ENCODE data around the gene CAT. TPM values are rescaled to one million over a fixed set of nuclear protein-coding genes. Genes with fewer than 3 reads are reported as not detected.
A peak's percentile ranks its signal among the peaks of the same experiment; 100 is the strongest.

CAT gene
- total RNA-seq (10 to 100 TPM; 51.5 to 59.0 TPM), polyA plus RNA-seq (10 to 100 TPM; 69.5 to 76.0 TPM)
- long read RNA-seq, donor 1, transcript CAT-201 (13 exons, 2,302 nt), result major isoform, 227 of 259 reads
- long read RNA-seq, donor 1, partial matches to known transcripts, result 27 of 259 reads
- long read RNA-seq, donor 1, other reads (novel, unspliced or antisense), result 4 of 259 reads
- long read RNA-seq, donor 2, transcript CAT-201 (13 exons, 2,302 nt), result major isoform, 27 of 35 reads
- long read RNA-seq, donor 2, partial matches to known transcripts, result 6 of 35 reads
- long read RNA-seq, donor 2, other reads (novel, unspliced or antisense), result 2 of 35 reads

DNA sequence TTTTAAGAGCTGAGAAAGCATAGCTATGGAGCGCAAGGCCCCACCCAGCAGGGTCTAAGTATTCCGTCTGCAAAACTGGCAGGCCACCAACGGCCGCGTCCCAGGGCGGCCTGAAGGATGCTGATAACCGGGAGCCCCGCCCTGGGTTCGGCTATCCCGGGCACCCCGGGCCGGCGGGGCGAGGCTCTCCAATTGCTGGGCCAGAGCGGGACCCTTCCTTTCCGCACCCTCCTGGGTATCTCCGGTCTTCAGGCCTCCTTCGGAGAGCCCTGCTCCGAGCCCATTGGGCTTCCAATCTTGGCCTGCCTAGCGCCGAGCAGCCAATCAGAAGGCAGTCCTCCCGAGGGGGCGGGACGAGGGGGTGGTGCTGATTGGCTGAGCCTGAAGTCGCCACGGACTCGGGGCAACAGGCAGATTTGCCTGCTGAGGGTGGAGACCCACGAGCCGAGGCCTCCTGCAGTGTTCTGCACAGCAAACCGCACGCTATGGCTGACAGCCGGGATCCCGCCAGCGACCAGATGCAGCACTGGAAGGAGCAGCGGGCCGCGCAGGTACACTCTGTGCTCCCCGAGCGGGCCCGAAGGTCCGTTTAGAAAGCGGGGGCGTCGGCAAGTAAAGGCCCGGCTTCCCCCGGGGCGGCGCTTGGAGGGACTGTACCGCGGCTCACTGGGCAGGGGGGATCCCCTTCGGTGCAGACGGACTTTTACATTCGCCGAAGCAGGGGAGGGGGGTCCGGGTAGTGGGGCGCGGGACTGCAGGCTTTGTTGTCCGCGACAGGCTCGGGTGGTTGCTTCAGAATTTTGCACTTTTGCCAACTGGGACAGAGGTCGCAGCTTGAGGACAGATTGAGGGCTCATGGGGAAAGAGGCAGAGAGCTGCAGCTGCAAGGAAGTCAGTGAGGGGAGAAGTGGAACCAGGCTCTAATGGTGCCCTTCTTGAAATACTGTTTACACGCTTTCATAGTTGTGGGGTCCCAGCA, at the start of gene CAT:
CAT (plus strand) TSS at position 406 of the 979 bp plus-strand sequence; CDS start at position 486, 80 bp downstream.
- 0 to 1% methylated on average over 54 to 62 of the region's 62 CpGs for WGBS, 2 donors
- DNase-seq, result peak; percentile 98 to 99
- intact Hi-C loops (cut with DNase I), result no loop called here
- Histone ChIP-seq H3K4me3 (ENCODE audit: low read length in 2 of 2) (peak within 1 kb of the TSS; percentile 67 to 73), H3K36me3 (ENCODE audit: control insufficient read depth in 1 of 2, insufficient read depth in 2 of 2, low read length in 1 of 2) (no peaks in the 10 kb centered on the region), H3K27me3 (ENCODE audit: control insufficient read depth in 1 of 2, insufficient read depth in 2 of 2, low read length in 1 of 2) (no peaks in the 10 kb centered on the region), H3K9me3 (ENCODE audit: control insufficient read depth, low read length) (no peaks in the 10 kb centered on the region), H3K27ac (ENCODE audit: low read depth in 1 of 2, low read length in 2 of 2) (peak within 1 kb of the TSS in 1 of 2 donors; percentile 89), H3K4me1 (ENCODE audit: control insufficient read depth in 1 of 2, insufficient read depth in 2 of 2, low read length in 2 of 2) (no peaks in the 10 kb centered on the region)
- peak; percentile 99 for ATAC-seq (ENCODE audit: low FRiP score)

DNA sequence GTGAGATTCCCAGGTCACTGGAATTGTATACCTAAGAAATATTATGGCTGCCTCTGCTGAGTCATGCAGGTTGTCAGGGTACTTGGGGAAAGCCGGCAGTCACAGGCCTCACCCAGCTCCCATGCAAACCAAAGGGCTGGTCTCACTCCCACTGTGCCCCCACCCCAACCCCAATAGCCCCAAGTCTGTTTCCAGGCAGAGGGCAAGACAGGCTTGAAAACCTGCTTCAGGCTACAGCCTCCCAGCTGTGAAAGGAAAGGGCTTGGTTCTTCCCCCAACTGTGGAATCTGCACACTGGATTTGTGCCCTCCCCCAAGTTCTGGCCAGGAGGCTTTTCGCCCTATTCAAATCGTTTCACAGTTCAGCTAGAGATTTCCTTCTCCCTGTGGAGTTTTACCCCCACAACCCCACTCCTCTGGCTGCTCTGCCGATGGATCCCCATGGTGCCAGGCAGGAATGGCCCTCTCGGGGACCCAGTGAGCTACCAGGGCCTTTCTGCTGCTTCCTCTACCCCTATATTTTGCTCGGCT, 43.9 kb upstream of the CAT start:
- no peak overlapping the region for H3K27ac ChIP-seq (ENCODE audit: low read depth in 1 of 2, low read length in 2 of 2)
- no peaks in the 10 kb centered on the region for H3K36me3 ChIP-seq (ENCODE audit: control insufficient read depth in 1 of 2, insufficient read depth in 2 of 2, low read length in 1 of 2)
- intact Hi-C loops (cut with DNase I), result no loop called here
- no peak for DNase-seq
- peaks cover 0 to 2% of the 10 kb centered on the region in 2 donors for H3K4me1 ChIP-seq (ENCODE audit: control insufficient read depth in 1 of 2, insufficient read depth in 2 of 2, low read length in 2 of 2)
- no peaks in the 10 kb centered on the region for H3K27me3 ChIP-seq (ENCODE audit: control insufficient read depth in 1 of 2, insufficient read depth in 2 of 2, low read length in 1 of 2)
- no peak for ATAC-seq (ENCODE audit: low FRiP score)
- 81 to 82% methylated on average over 6 of the region's 6 CpGs for WGBS, 2 donors
- no peaks in the 10 kb centered on the region for H3K9me3 ChIP-seq (ENCODE audit: control insufficient read depth, low read length)
- H3K4me3 ChIP-seq (ENCODE audit: low read length in 2 of 2), result no peak overlapping the region

DNA sequence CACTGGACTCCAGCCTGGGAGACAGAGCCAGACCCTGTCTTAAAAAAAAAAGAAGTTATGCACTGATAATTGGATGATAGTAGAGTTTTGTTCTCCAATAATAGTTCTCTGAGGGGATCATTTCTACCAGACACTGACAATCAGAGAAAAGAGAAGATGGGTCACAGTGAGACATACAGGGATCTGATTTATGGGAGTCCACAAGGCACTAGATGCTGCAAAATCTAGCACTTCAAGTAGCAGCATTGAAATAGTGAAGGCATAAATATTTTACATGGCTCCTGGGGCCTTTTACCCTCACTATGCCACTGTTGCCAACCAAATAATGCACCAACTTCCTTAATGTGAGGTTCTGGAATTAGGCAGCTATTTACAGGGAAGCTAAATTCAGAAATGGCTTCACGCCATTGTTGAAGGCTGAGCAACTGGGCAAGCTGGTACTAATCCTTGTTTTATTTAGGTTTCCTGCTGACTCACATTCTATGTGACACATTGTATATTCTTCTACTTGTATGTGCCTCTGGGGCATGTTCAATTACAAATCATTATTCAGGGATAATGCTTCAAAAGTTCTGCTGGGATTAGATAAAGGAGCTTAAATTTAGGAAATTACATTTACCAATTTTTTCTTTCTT, 42.7 kb upstream of the CAT start:
- DNase-seq, result no peak
- Histone ChIP-seq H3K4me3 (ENCODE audit: low read length in 2 of 2) (no peak overlapping the region), H3K27ac (ENCODE audit: low read depth in 1 of 2, low read length in 2 of 2) (peak overlapping the region; percentile 36 to 67), H3K27me3 (ENCODE audit: control insufficient read depth in 1 of 2, insufficient read depth in 2 of 2, low read length in 1 of 2) (no peaks in the 10 kb centered on the region), H3K36me3 (ENCODE audit: control insufficient read depth in 1 of 2, insufficient read depth in 2 of 2, low read length in 1 of 2) (no peaks in the 10 kb centered on the region), H3K4me1 (ENCODE audit: control insufficient read depth in 1 of 2, insufficient read depth in 2 of 2, low read length in 2 of 2) (peaks cover 0 to 2% of the 10 kb centered on the region in 2 donors), H3K9me3 (ENCODE audit: control insufficient read depth, low read length) (no peaks in the 10 kb centered on the region)
- intact Hi-C loops (cut with DNase I), result no loop called here
- ATAC-seq (ENCODE audit: low FRiP score), result no peak
- 12 to 16% methylated on average over 1 of the region's 1 CpG for WGBS, 2 donors

DNA sequence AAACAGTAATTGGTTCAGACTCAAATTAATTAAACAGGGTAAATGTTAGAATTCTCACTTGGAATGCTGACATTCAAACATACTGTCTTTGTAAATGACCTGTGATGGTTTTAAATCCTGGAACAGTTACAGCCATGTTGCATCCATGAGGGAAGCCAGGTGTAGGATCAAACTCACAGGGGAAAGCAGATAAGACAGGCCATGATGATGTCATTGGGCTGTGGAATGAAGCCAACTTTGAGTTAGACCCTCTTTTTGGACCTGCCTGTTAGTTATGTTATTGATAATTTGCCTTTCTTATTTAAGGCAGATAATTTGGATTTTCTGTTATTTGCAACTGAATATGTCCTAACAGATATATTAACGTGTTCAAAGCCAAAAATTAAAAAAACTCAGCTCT, 41.6 kb upstream of the CAT start:
- DNase-seq (no peak), ATAC-seq (ENCODE audit: low FRiP score) (no peak)
- 74 to 75% methylated on average over 1 of the region's 1 CpG for WGBS, 2 donors
- intact Hi-C loops (cut with DNase I), result no loop called here
- no peak overlapping the region for H3K4me3 ChIP-seq (ENCODE audit: low read length in 2 of 2)
- H3K36me3 ChIP-seq (ENCODE audit: control insufficient read depth in 1 of 2, insufficient read depth in 2 of 2, low read length in 1 of 2), result no peaks in the 10 kb centered on the region
- no peaks in the 10 kb centered on the region for H3K27me3 ChIP-seq (ENCODE audit: control insufficient read depth in 1 of 2, insufficient read depth in 2 of 2, low read length in 1 of 2)
- H3K9me3 ChIP-seq (ENCODE audit: control insufficient read depth, low read length), result no peaks in the 10 kb centered on the region
- H3K27ac ChIP-seq (ENCODE audit: low read depth in 1 of 2, low read length in 2 of 2), result no peak overlapping the region
- H3K4me1 ChIP-seq (ENCODE audit: control insufficient read depth in 1 of 2, insufficient read depth in 2 of 2, low read length in 2 of 2), result peaks cover 0 to 2% of the 10 kb centered on the region in 2 donors

DNA sequence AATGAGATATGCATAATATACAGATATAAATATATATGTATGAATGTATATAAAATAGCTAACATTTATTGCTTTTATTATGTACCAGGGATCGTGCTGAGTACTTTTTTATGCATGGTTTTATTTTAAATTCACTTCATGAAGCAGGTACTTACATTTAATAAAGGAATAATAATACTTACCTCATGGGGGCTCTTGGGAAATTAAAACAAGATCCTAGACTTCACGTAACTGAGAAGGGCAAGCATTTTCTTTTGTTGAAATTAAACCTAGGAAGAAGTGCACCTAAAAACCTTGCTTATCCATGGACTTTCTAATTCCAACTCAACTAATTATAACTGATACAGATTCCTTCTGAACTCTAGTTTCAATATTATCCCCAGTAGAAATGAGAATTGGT, 40.9 kb upstream of the CAT start:
- WGBS, 2 donors, result 79 to 80% methylated on average over 2 of the region's 2 CpGs
- H3K9me3 ChIP-seq (ENCODE audit: control insufficient read depth, low read length), result no peaks in the 10 kb centered on the region
- no peak for ATAC-seq (ENCODE audit: low FRiP score)

GRCh38 chr11:34403431-34403830, 35.3 kb upstream of the CAT start:
- Histone ChIP-seq H3K36me3 (ENCODE audit: control insufficient read depth in 1 of 2, insufficient read depth in 2 of 2, low read length in 1 of 2) (no peaks in the 10 kb centered on the region), H3K27ac (ENCODE audit: low read depth in 1 of 2, low read length in 2 of 2) (no peak overlapping the region), H3K9me3 (ENCODE audit: control insufficient read depth, low read length) (no peaks in the 10 kb centered on the region), H3K27me3 (ENCODE audit: control insufficient read depth in 1 of 2, insufficient read depth in 2 of 2, low read length in 1 of 2) (no peaks in the 10 kb centered on the region), H3K4me1 (ENCODE audit: control insufficient read depth in 1 of 2, insufficient read depth in 2 of 2, low read length in 2 of 2) (no peaks in the 10 kb centered on the region), H3K4me3 (ENCODE audit: low read length in 2 of 2) (no peak overlapping the region)
- ATAC-seq (ENCODE audit: low FRiP score) (no peak), DNase-seq (no peak)
- intact Hi-C loops (cut with DNase I), result no loop called here
- 73 to 79% methylated on average over 4 of the region's 4 CpGs for whole genome bisulfite sequencing, 2 donors

More for the DNA sequence above, 40.9 kb upstream of the CAT start:
- intact Hi-C loops (cut with DNase I), result no loop called here
- DNase-seq, result no peak
- Histone ChIP-seq H3K4me1 (ENCODE audit: control insufficient read depth in 1 of 2, insufficient read depth in 2 of 2, low read length in 2 of 2) (peaks cover 0 to 2% of the 10 kb centered on the region in 2 donors), H3K27me3 (ENCODE audit: control insufficient read depth in 1 of 2, insufficient read depth in 2 of 2, low read length in 1 of 2) (no peaks in the 10 kb centered on the region), H3K36me3 (ENCODE audit: control insufficient read depth in 1 of 2, insufficient read depth in 2 of 2, low read length in 1 of 2) (no peaks in the 10 kb centered on the region), H3K4me3 (ENCODE audit: low read length in 2 of 2) (no peak overlapping the region), H3K27ac (ENCODE audit: low read depth in 1 of 2, low read length in 2 of 2) (no peak overlapping the region)

- no peaks in the 10 kb centered on the region for H3K27me3 ChIP-seq (ENCODE audit: control insufficient read depth in 1 of 2, insufficient read depth in 2 of 2, low read length in 1 of 2)
- H3K9me3 ChIP-seq (ENCODE audit: control insufficient read depth, low read length), result no peaks in the 10 kb centered on the region
- ATAC-seq (ENCODE audit: low FRiP score), result no peak
- no peak for DNase-seq
- no peak overlapping the region for H3K27ac ChIP-seq (ENCODE audit: low read depth in 1 of 2, low read length in 2 of 2)
- H3K4me3 ChIP-seq (ENCODE audit: low read length in 2 of 2), result no peak overlapping the region
- intact Hi-C loops (cut with DNase I), result no loop called here
- 85 to 87% methylated on average over 6 of the region's 6 CpGs for WGBS, 2 donors
- H3K36me3 ChIP-seq (ENCODE audit: control insufficient read depth in 1 of 2, insufficient read depth in 2 of 2, low read length in 1 of 2), result no peaks in the 10 kb centered on the region
- H3K4me1 ChIP-seq (ENCODE audit: control insufficient read depth in 1 of 2, insufficient read depth in 2 of 2, low read length in 2 of 2), result no peaks in the 10 kb centered on the region
Measured at GRCh38 chr11:34404280-34404679, 34.5 kb upstream of the CAT start.

- H3K4me3 ChIP-seq (ENCODE audit: low read length in 2 of 2), result no peak overlapping the region
- no peak overlapping the region for H3K27ac ChIP-seq (ENCODE audit: low read depth in 1 of 2, low read length in 2 of 2)
- H3K4me1 ChIP-seq (ENCODE audit: control insufficient read depth in 1 of 2, insufficient read depth in 2 of 2, low read length in 2 of 2), result no peaks in the 10 kb centered on the region
- no peak for ATAC-seq (ENCODE audit: low FRiP score)
- no peaks in the 10 kb centered on the region for H3K27me3 ChIP-seq (ENCODE audit: control insufficient read depth in 1 of 2, insufficient read depth in 2 of 2, low read length in 1 of 2)
- 54 to 60% methylated on average over 6 to 7 of the region's 7 CpGs for WGBS, 2 donors
- intact Hi-C loops (cut with DNase I), result no loop called here
- H3K36me3 ChIP-seq (ENCODE audit: control insufficient read depth in 1 of 2, insufficient read depth in 2 of 2, low read length in 1 of 2), result no peaks in the 10 kb centered on the region
- no peak for DNase-seq
- no peaks in the 10 kb centered on the region for H3K9me3 ChIP-seq (ENCODE audit: control insufficient read depth, low read length)
Measured at GRCh38 chr11:34405079-34405858, 33.5 kb upstream of the CAT start.
